A549 (cell line): ENCODE results near the gene APC2.

Experiments
- CEBPB ChIP-seq, 2 experiments: fragments of >200 bp in 1 of 2; sonication (Bioruptor Twin) in 1 of 2; formaldehyde crosslinking in 1 of 2; IDR thresholded peaks; 2 replicates each; pipeline ENCODE4 v1.6.1; 2012 to 2016
- CHD2 ChIP-seq: fragments of 150-350 bp; IDR thresholded peaks from 2 replicates; pipeline ENCODE4 v1.6.1; 2014; ENCODE audit warnings: low read length; ENCODE audit not compliant: partially characterized antibody
- EP300 ChIP-seq, 2 experiments: fragments of >200 bp; sonication (Bioruptor Twin); formaldehyde crosslinking; IDR thresholded peaks; 2 replicates in 1 of 2; 3 replicates in 1 of 2; pipeline ENCODE4 v1.6.1; 2016 to 2017
- JUN ChIP-seq, 2 experiments: fragments of >200 bp; sonication (Bioruptor Twin); formaldehyde crosslinking; IDR thresholded peaks; 2 replicates in 1 of 2; 3 replicates in 1 of 2; pipeline ENCODE4 v1.6.1; 2016 to 2017
- NFE2L2 ChIP-seq: fragments of 150-350 bp; conservative IDR thresholded peaks from 2 replicates; pipeline ENCODE4 v1.6.1; 2014; ENCODE audit warnings: low read length
- POLR2A ChIP-seq: IDR thresholded peaks from 2 replicates; pipeline ENCODE4 v1.6.1; 2012; ENCODE audit warnings: mild to moderate bottlenecking, low read length
- POLR2AphosphoS2 ChIP-seq: conservative IDR thresholded peaks from 2 replicates; pipeline ENCODE4 v1.6.1; 2012; ENCODE audit warnings: low read length, improper control_type of control experiment, inconsistent platforms
- RAD21 ChIP-seq, 2 experiments: fragments of >200 bp in 1 of 2; sonication (Bioruptor Twin) in 1 of 2; formaldehyde crosslinking in 1 of 2; IDR thresholded peaks in 1 of 2; conservative IDR thresholded peaks in 1 of 2; 2 replicates in 1 of 2; 3 replicates in 1 of 2; pipeline ENCODE4 v1.6.1; 2012 to 2018; ENCODE audit warnings: inconsistent platforms in 1 of 2
- TF ChIP-seq, protein P1 (sequence below): fragments of >200 bp; sonication (Bioruptor Twin); formaldehyde crosslinking; IDR thresholded peaks from 3 replicates; pipeline ENCODE4 v1.5.1; 2016
- TF ChIP-seq, protein P2 (sequence below): fragments of 250-450 bp; sonication (Bioruptor Pico); IDR thresholded peaks from 2 replicates; pipeline ENCODE4 v1.5.0; 2021; ENCODE audit warnings: mild to moderate bottlenecking, moderate library complexity, borderline replicate concordance
- TF ChIP-seq, protein P3 (sequence below): fragments of 200-600 bp; sonication (generic); IDR thresholded peaks from 2 replicates; pipeline ENCODE4 v1.6.1; 2016; ENCODE audit warnings: antibody characterized with exemption, mild to moderate bottlenecking, moderate library complexity
- TF ChIP-seq, protein P4 (sequence below): fragments of 150-350 bp; IDR thresholded peaks from 2 replicates; pipeline ENCODE4 v1.6.1; 2014; ENCODE audit warnings: low read depth, mild to moderate bottlenecking, low read length

DNA sequence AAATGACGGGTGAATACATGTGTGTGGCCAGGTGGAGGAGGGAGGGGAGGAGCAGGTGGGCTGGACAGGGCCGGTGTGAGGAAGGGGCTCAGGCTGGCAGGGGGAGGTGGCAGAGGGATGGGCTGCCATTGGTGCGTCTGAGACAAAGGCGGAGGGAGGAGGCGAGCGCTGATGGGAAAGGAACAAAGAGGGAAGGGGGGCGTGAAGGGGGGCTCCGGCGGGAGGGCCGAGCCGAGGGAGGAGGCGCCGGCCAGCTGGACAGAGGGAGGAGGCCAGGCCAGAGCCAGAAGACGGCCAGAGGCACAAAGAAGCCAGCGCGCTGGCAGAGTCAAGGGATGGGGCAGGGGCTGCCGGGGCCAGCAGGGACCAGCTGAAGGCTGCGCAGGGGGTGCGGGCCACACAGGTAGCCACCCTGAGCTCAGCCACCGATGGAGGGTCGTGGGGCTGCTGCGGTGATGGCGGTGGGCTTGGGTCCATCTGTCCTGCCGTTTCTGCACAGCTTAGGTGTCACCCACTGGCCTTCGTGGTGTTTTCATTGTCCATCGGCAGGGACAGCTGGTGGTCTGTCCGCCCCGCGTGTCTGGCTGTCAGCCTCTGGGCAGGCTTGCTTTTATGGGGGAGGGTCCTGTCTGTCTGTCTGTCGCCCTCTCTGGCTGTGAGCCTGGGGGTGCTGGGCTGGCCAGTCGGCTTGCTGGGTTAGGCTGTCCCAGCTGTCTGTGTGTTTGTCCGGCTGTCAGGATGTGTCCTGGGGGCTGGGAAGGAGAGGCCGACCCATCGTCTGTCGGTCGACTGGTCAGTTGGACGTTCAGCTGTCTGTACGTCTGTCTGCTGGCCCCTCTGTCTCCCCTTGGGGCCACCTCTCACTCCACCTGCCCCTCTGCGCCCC, 2.2 kb downstream of the APC2 start:
- TF ChIP-seq, protein P1, sequence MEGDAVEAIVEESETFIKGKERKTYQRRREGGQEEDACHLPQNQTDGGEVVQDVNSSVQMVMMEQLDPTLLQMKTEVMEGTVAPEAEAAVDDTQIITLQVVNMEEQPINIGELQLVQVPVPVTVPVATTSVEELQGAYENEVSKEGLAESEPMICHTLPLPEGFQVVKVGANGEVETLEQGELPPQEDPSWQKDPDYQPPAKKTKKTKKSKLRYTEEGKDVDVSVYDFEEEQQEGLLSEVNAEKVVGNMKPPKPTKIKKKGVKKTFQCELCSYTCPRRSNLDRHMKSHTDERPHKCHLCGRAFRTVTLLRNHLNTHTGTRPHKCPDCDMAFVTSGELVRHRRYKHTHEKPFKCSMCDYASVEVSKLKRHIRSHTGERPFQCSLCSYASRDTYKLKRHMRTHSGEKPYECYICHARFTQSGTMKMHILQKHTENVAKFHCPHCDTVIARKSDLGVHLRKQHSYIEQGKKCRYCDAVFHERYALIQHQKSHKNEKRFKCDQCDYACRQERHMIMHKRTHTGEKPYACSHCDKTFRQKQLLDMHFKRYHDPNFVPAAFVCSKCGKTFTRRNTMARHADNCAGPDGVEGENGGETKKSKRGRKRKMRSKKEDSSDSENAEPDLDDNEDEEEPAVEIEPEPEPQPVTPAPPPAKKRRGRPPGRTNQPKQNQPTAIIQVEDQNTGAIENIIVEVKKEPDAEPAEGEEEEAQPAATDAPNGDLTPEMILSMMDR: no peak
- no peak for TF ChIP-seq CHD2
- TF ChIP-seq, protein P2, sequence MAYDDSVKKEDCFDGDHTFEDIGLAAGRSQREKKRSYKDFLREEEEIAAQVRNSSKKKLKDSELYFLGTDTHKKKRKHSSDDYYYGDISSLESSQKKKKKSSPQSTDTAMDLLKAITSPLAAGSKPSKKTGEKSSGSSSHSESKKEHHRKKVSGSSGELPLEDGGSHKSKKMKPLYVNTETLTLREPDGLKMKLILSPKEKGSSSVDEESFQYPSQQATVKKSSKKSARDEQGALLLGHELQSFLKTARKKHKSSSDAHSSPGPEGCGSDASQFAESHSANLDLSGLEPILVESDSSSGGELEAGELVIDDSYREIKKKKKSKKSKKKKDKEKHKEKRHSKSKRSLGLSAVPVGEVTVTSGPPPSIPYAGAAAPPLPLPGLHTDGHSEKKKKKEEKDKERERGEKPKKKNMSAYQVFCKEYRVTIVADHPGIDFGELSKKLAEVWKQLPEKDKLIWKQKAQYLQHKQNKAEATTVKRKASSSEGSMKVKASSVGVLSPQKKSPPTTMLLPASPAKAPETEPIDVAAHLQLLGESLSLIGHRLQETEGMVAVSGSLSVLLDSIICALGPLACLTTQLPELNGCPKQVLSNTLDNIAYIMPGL (CRISPR knock-in tag): no peak
- no peak for TF ChIP-seq CEBPB (IDR thresholded peaks at IDR 0.05)
- TF ChIP-seq POLR2AphosphoS2: no peak
- no peak for TF ChIP-seq JUN (IDR thresholded peaks at IDR 0.05)
- no peak for TF ChIP-seq POLR2A
- no peak for TF ChIP-seq EP300 (IDR thresholded peaks at IDR 0.05)
- no peak for TF ChIP-seq RAD21 (conservative IDR thresholded peaks at IDR 0.05 in 1 of 2, IDR thresholded peaks at IDR 0.05 in 1 of 2)
- TF ChIP-seq, protein P3, sequence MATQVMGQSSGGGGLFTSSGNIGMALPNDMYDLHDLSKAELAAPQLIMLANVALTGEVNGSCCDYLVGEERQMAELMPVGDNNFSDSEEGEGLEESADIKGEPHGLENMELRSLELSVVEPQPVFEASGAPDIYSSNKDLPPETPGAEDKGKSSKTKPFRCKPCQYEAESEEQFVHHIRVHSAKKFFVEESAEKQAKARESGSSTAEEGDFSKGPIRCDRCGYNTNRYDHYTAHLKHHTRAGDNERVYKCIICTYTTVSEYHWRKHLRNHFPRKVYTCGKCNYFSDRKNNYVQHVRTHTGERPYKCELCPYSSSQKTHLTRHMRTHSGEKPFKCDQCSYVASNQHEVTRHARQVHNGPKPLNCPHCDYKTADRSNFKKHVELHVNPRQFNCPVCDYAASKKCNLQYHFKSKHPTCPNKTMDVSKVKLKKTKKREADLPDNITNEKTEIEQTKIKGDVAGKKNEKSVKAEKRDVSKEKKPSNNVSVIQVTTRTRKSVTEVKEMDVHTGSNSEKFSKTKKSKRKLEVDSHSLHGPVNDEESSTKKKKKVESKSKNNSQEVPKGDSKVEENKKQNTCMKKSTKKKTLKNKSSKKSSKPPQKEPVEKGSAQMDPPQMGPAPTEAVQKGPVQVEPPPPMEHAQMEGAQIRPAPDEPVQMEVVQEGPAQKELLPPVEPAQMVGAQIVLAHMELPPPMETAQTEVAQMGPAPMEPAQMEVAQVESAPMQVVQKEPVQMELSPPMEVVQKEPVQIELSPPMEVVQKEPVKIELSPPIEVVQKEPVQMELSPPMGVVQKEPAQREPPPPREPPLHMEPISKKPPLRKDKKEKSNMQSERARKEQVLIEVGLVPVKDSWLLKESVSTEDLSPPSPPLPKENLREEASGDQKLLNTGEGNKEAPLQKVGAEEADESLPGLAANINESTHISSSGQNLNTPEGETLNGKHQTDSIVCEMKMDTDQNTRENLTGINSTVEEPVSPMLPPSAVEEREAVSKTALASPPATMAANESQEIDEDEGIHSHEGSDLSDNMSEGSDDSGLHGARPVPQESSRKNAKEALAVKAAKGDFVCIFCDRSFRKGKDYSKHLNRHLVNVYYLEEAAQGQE: no peak
- no peak for TF ChIP-seq NFE2L2
- TF ChIP-seq, protein P4, sequence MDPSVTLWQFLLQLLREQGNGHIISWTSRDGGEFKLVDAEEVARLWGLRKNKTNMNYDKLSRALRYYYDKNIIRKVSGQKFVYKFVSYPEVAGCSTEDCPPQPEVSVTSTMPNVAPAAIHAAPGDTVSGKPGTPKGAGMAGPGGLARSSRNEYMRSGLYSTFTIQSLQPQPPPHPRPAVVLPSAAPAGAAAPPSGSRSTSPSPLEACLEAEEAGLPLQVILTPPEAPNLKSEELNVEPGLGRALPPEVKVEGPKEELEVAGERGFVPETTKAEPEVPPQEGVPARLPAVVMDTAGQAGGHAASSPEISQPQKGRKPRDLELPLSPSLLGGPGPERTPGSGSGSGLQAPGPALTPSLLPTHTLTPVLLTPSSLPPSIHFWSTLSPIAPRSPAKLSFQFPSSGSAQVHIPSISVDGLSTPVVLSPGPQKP: no peak
